HG02884 (cell line): ENCODE results near the gene SPTBN1.

Experiments
- ATAC-seq: cut with Tn5 transposase; IDR thresholded peaks from one replicate; pipeline ENCODE4 v1.9.1; 2021; ENCODE audit warnings: mild to moderate bottlenecking, moderate library complexity; ENCODE audit not compliant: unreplicated experiment

Gene SPTBN1

GRCh38 chr2:54646170-54646927 is 190.2 kb downstream of the SPTBN1 start:
- no peak for ATAC-seq

GRCh38 chr2:54648256-54648655 is 192.1 kb downstream of the SPTBN1 start:
- ATAC-seq: no peak

- no peak for ATAC-seq
Measured at GRCh38 chr2:54649191-54649590, 193.1 kb downstream of the SPTBN1 start.

- ATAC-seq: no peak
Measured at GRCh38 chr2:54649633-54650032, 193.5 kb downstream of the SPTBN1 start.

GRCh38 chr2:54650612-54651011 is 194.5 kb downstream of the SPTBN1 start:
- ATAC-seq: no peak

GRCh38 chr2:54651291-54651690 is 195.2 kb downstream of the SPTBN1 start:
- ATAC-seq: no peak

- peak; percentile 76 for ATAC-seq
Measured at GRCh38 chr2:54652540-54652939, 196.4 kb downstream of the SPTBN1 start.

GRCh38 chr2:54653572-54654204 is 197.6 kb downstream of the SPTBN1 start:
- no peak for ATAC-seq

GRCh38 chr2:54655046-54655809 is 199.1 kb downstream of the SPTBN1 start:
- no peak for ATAC-seq

GRCh38 chr2:54656863-54657262 is 200.7 kb downstream of the SPTBN1 start:
- ATAC-seq: no peak

GRCh38 chr2:54657664-54658083 is 201.5 kb downstream of the SPTBN1 start:
- no peak for ATAC-seq

GRCh38 chr2:54658564-54659071 is 202.5 kb downstream of the SPTBN1 start:
- no peak for ATAC-seq

- no peak for ATAC-seq
Measured at GRCh38 chr2:54659527-54659926, 203.4 kb downstream of the SPTBN1 start.

- ATAC-seq: no peak
Measured at GRCh38 chr2:54660752-54661151, 204.6 kb downstream of the SPTBN1 start.

GRCh38 chr2:54663424-54664030 is 207.4 kb downstream of the SPTBN1 start:
- no peak for ATAC-seq

GRCh38 chr2:54664238-54664786 is 208.2 kb downstream of the SPTBN1 start:
- ATAC-seq: no peak

GRCh38 chr2:54665436-54665856 is 209.3 kb downstream of the SPTBN1 start:
- no peak for ATAC-seq

- no peak for ATAC-seq
Measured at GRCh38 chr2:54666131-54666633, 210.1 kb downstream of the SPTBN1 start.

GRCh38 chr2:54666634-54667265 is 210.6 kb downstream of the SPTBN1 start:
- ATAC-seq: no peak

GRCh38 chr2:54667266-54667639 is 211.1 kb downstream of the SPTBN1 start:
- ATAC-seq: no peak
